Sigmoid colon (tissue), 7 donors: Measurements from ENCODE around the gene SIN3B. TPM values are rescaled to one million over a fixed set of nuclear protein-coding genes. Genes with fewer than 3 reads are reported as not detected.

Experiments used
- DNase-seq: peaks from one replicate; pipeline ENCODE4 v3.0.0-alpha.2; 2019
- H3K27ac ChIP-seq, 4 donors: fragments of 200-600 bp; sonication (generic); one replicate each; pipeline ENCODE4 v1.5.1; 2016 to 2019; ENCODE audit warnings: mild to moderate bottlenecking in 1 of 4
- H3K27me3 ChIP-seq, 3 donors: fragments of 200-600 bp; sonication (generic); one replicate each; pipeline ENCODE4 v1.5.1; 2019; ENCODE audit warnings: mild to moderate bottlenecking in 1 of 3
- H3K36me3 ChIP-seq, 4 donors: fragments of 200-600 bp; sonication (generic); one replicate each; pipeline ENCODE4 v1.5.1; 2016 to 2019
- H3K4me1 ChIP-seq, 4 donors: fragments of 200-600 bp; sonication (generic); one replicate each; pipeline ENCODE4 v1.5.1; 2017 to 2019
- H3K4me3 ChIP-seq, 4 donors: fragments of 200-600 bp; sonication (generic); one replicate each; pipeline ENCODE4 v1.5.1; 2017 to 2019; ENCODE audit warnings: mild to moderate bottlenecking in 2 of 4, moderate library complexity in 1 of 4
- H3K9me3 ChIP-seq, 4 donors: fragments of 200-600 bp in 3 of 4; sonication (generic) in 3 of 4; one replicate each; pipeline versions ENCODE4 v1.5.1 to v1.6.1; 2013 to 2019
- EP300 ChIP-seq, 4 donors: sonication (generic); formaldehyde crosslinking; IDR thresholded peaks; one replicate each; pipeline ENCODE4 v1.6.1; 2017; ENCODE audit warnings: antibody characterized with exemption in 4 of 4
- POLR2A ChIP-seq, 2 donors: fragments of 450-650 bp; IDR thresholded peaks; one replicate each; pipeline ENCODE4 v1.6.1; 2016; ENCODE audit warnings: antibody characterized with exemption in 2 of 2, mild to moderate bottlenecking in 2 of 2, moderate library complexity in 2 of 2
- POLR2AphosphoS5 ChIP-seq, 4 donors: sonication (generic); formaldehyde crosslinking; IDR thresholded peaks; one replicate each; pipeline ENCODE4 v1.6.1; 2017; ENCODE audit warnings: antibody characterized with exemption in 4 of 4
- WGBS, 2 donors: extraction: QIAGEN DNeasy Blood & Tissue Kit; methylation state at CpG; one replicate each; pipeline ENCODE4 v1.1.7; 2013; 5-methylcytosine and 5-hydroxymethylcytosine counted together
- intact Hi-C: fragments of 100-400 bp; cut with DNase I; formaldehyde crosslinking; loops from one replicate; pipeline ENCODE4 v1.15.1; 2023
- polyA plus RNA-seq, 3 donors: library from polyadenylated mRNA; stranded (reverse); fragments of 200-250 nt; gene quantifications; one replicate each; pipeline ENCODE4 v1.2.3, GENCODE V29; 2013
- total RNA-seq, 4 donors: library from RNA; depleted of rRNA; stranded (reverse); fragments of >200 nt; gene quantifications; one replicate each; pipeline ENCODE4 v1.1.0, GENCODE V29; 2016
- TF ChIP-seq, protein P1 (sequence below), 4 experiments: fragments of 450-650 bp in 3 of 4; fragments of 200-600 bp in 1 of 4; IDR thresholded peaks; one replicate each; pipeline ENCODE4 v1.5.1; 2016 to 2019; ENCODE audit warnings: antibody characterized with exemption in 4 of 4, mild to moderate bottlenecking in 3 of 4, moderate library complexity in 2 of 4
- donor health status: healthy with polysubstance abuse.
- donor health status: Bipolar disorder and iron deficiency.
- donor health status: healthy.

The SIN3B gene
- total and polyA plus RNA-seq, 7 donors: 5.1 to 67.3 (median 24.7) TPM

GRCh38 chr19:16899566-16900075, 70.4 kb downstream of the SIN3B start:
- TF ChIP-seq, protein P1, sequence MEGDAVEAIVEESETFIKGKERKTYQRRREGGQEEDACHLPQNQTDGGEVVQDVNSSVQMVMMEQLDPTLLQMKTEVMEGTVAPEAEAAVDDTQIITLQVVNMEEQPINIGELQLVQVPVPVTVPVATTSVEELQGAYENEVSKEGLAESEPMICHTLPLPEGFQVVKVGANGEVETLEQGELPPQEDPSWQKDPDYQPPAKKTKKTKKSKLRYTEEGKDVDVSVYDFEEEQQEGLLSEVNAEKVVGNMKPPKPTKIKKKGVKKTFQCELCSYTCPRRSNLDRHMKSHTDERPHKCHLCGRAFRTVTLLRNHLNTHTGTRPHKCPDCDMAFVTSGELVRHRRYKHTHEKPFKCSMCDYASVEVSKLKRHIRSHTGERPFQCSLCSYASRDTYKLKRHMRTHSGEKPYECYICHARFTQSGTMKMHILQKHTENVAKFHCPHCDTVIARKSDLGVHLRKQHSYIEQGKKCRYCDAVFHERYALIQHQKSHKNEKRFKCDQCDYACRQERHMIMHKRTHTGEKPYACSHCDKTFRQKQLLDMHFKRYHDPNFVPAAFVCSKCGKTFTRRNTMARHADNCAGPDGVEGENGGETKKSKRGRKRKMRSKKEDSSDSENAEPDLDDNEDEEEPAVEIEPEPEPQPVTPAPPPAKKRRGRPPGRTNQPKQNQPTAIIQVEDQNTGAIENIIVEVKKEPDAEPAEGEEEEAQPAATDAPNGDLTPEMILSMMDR (IDR thresholded peaks at IDR 0.05): peak in 1 of 4 experiments; percentile 15
- no peak for TF ChIP-seq EP300 (IDR thresholded peaks at IDR 0.05)
- TF ChIP-seq POLR2AphosphoS5 (IDR thresholded peaks at IDR 0.05): no peak
- DNase-seq: no peak
- no peak overlapping the region for H3K27ac ChIP-seq
- intact Hi-C loops: no loop called here
- peaks cover 10 to 17% (median 12%) of the 10 kb centered on the region in 3 donors for H3K27me3 ChIP-seq
- no peak overlapping the region for H3K4me3 ChIP-seq
- H3K9me3 ChIP-seq: no peaks in the 10 kb centered on the region
- peaks cover 0 to 25% (median 10%) of the 10 kb centered on the region in 4 donors for H3K4me1 ChIP-seq
- no peaks in the 10 kb centered on the region for H3K36me3 ChIP-seq
- WGBS, 2 donors: 18 to 28% methylated on average over 7 of the region's 7 CpGs

GRCh38 chr19:16901491-16902175, 72.4 kb downstream of the SIN3B start:
- TF ChIP-seq POLR2A (IDR thresholded peaks at IDR 0.05) (no peak), EP300 (IDR thresholded peaks at IDR 0.05) (no peak), POLR2AphosphoS5 (IDR thresholded peaks at IDR 0.05) (no peak)
- TF ChIP-seq, protein P1 (IDR thresholded peaks at IDR 0.05): no peak
- H3K4me1 ChIP-seq: peaks cover 0 to 14% (median 2%) of the 10 kb centered on the region in 4 donors
- no peak for DNase-seq
- intact Hi-C loops: no loop called here
- WGBS, 2 donors: 82 to 89% methylated on average over 19 of the region's 19 CpGs
- no peak overlapping the region for H3K4me3 ChIP-seq
- no peaks in the 10 kb centered on the region for H3K36me3 ChIP-seq
- no peaks in the 10 kb centered on the region for H3K9me3 ChIP-seq
- peaks cover 0 to 10% (median 2%) of the 10 kb centered on the region in 3 donors for H3K27me3 ChIP-seq
- no peak overlapping the region for H3K27ac ChIP-seq

- DNase-seq: no peak
- Histone ChIP-seq H3K4me3 (no peak overlapping the region), H3K36me3 (no peaks in the 10 kb centered on the region), H3K27me3 (peaks cover 0 to 4% (median 0%) of the 10 kb centered on the region in 3 donors), H3K9me3 (no peaks in the 10 kb centered on the region), H3K27ac (no peak overlapping the region), H3K4me1 (peaks cover 0 to 6% (median 0%) of the 10 kb centered on the region in 4 donors)
- intact Hi-C loops: no loop called here
- TF ChIP-seq EP300 (IDR thresholded peaks at IDR 0.05) (no peak), POLR2AphosphoS5 (IDR thresholded peaks at IDR 0.05) (no peak), POLR2A (IDR thresholded peaks at IDR 0.05) (no peak)
- TF ChIP-seq, protein P1 (IDR thresholded peaks at IDR 0.05): no peak
- 91 to 93% methylated on average over 12 of the region's 12 CpGs for WGBS, 2 donors
These were observed 73.3 kb downstream of the SIN3B start for GRCh38 chr19:16902545-16902944.

GRCh38 chr19:16903347-16903746, 74.1 kb downstream of the SIN3B start:
- Histone ChIP-seq H3K4me3 (no peak overlapping the region), H3K36me3 (no peaks in the 10 kb centered on the region), H3K27ac (no peak overlapping the region), H3K4me1 (no peaks in the 10 kb centered on the region), H3K27me3 (no peaks in the 10 kb centered on the region), H3K9me3 (no peaks in the 10 kb centered on the region)
- intact Hi-C loops: no loop called here
- WGBS, 2 donors: 89 to 91% methylated on average over 7 of the region's 7 CpGs
- TF ChIP-seq, protein P1 (IDR thresholded peaks at IDR 0.05): no peak
- no peak for TF ChIP-seq POLR2A (IDR thresholded peaks at IDR 0.05)
- no peak for TF ChIP-seq EP300 (IDR thresholded peaks at IDR 0.05)
- no peak for TF ChIP-seq POLR2AphosphoS5 (IDR thresholded peaks at IDR 0.05)
- no peak for DNase-seq
